H1 (cell line): ENCODE data around the gene DPEP1.

Experiments
- ATF2 ChIP-seq: IDR thresholded peaks from 2 replicates; pipeline ENCODE4 v1.6.1; 2012; ENCODE audit warnings: low read length, inconsistent platforms
- CBX5 ChIP-seq: fragments of 300-800, 300-1000 bp; sonication (generic); IDR thresholded peaks from 2 replicates; pipeline ENCODE4 v1.7.1; 2016; ENCODE audit warnings: antibody characterized with exemption, low read length, low read depth
- CREB1 ChIP-seq: IDR thresholded peaks from 2 replicates; pipeline ENCODE4 v1.6.1; 2012; ENCODE audit warnings: inconsistent platforms
- CTCF ChIP-seq, 3 experiments: IDR thresholded peaks; 1 replicate in 2 of 3; 2 replicates in 1 of 3; pipeline versions ENCODE4 v1.5.1 to v1.6.1; 2011; ENCODE audit warnings: low read length in 3 of 3, mild to moderate bottlenecking in 3 of 3, inconsistent platforms in 2 of 3, low read depth in 1 of 3, moderate library complexity in 1 of 3; ENCODE audit not compliant: insufficient read depth in 1 of 3; ENCODE audit errors: control extremely low read depth in 1 of 3
- E2F6 ChIP-seq: IDR thresholded peaks from 2 replicates; pipeline ENCODE4 v1.6.1; 2012; ENCODE audit warnings: inconsistent platforms
- RAD21 ChIP-seq, 2 experiments: IDR thresholded peaks in 1 of 2; conservative IDR thresholded peaks in 1 of 2; 2 replicates each; pipeline ENCODE4 v1.6.1; 2011; ENCODE audit warnings: low read depth in 2 of 2, low read length in 2 of 2, improper control_type of control experiment in 1 of 2, inconsistent platforms in 1 of 2, mild to moderate bottlenecking in 1 of 2, moderate library complexity in 1 of 2
- RFX5 ChIP-seq: IDR thresholded peaks from 2 replicates; pipeline ENCODE4 v1.6.1; 2011; ENCODE audit warnings: low read depth, low read length, improper control_type of control experiment, borderline replicate concordance
- TAF7 ChIP-seq: optimal IDR thresholded peaks from 2 replicates; pipeline ENCODE3; 2011; ENCODE audit warnings: low read depth, mild to moderate bottlenecking, inconsistent platforms, low read length, moderate library complexity, borderline replicate concordance
- TCF12 ChIP-seq: IDR thresholded peaks from 2 replicates; pipeline ENCODE4 v1.6.1; 2011; ENCODE audit warnings: low read depth, mild to moderate bottlenecking, low read length

DNA sequence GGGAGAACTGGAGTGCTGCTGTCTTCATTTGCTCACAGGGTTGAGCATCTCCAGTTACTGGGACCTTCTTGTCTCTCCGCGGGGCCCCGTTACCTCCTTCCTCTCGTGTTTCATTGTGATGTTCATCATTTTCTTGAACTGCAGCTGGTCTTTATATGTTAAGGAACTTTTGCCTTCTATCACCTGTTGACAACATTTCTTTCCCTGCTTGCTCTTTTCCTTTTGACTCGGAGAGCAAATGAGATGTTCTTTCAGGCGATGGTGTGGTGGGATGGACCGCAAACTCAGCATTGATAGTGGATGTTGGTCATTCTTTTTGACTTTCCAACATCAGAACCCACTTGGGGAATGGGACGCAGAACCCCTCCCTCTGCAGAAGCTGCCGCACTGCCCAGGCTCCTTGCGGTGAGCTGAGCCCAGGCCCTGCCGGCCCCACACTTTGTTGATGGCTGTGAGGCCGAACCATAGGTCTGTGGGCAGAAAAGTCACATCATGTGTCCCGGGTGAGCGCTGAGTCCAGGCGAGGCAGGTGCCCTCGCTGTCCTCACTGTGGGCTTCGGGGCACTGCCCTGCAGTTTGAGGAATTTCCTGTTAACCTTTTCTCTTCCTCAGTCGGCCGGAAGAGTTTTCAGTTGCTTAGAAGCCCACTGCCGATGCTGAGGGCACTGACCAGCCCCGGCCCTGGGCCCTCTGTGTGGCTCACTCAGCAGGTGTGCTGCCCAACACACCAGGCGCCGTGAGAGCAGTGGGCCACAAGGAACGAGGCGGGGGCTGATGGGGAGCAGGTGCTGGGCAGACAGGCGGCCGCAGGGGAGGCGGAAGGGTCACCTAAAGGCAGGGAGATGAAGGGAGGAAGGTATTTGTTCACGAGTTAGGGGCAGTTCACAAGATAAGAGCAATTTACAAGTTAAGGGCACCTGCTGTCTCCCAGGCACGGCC lies 45.5 kb upstream of the DPEP1 start:
- TF ChIP-seq TAF7 (no peak), CBX5 (no peak), ATF2 (no peak), E2F6 (no peak), RFX5 (no peak), TCF12 (no peak), CTCF (IDR thresholded peaks at IDR 0.05; ENCODE audit: control extremely low read depth in 1 of 3, insufficient read depth in 1 of 3, low read depth in 1 of 3, low read length in 3 of 3) (no peak), CREB1 (no peak), RAD21 (IDR thresholded peaks at IDR 0.05 in 1 of 2, conservative IDR thresholded peaks at IDR 0.05 in 1 of 2; ENCODE audit: low read depth in 2 of 2, low read length in 2 of 2) (no peak)
